B cell (primary cell): ENCODE results near the gene SEMA4G.

Source experiments
- EZH2 ChIP-seq: IDR thresholded peaks from 2 replicates; pipeline ENCODE4 v1.6.1; 2012; ENCODE audit warnings: borderline replicate concordance, low read depth, mild to moderate bottlenecking, moderate library complexity, low read length; ENCODE audit not compliant: insufficient read depth, poor library complexity, severe bottlenecking
- TF ChIP-seq, protein P1 (sequence below): fragments of 200-600 bp; IDR thresholded peaks from one replicate; pipeline ENCODE4 v1.8.0; 2022; ENCODE audit warnings: antibody characterized with exemption, mild to moderate bottlenecking

DNA sequence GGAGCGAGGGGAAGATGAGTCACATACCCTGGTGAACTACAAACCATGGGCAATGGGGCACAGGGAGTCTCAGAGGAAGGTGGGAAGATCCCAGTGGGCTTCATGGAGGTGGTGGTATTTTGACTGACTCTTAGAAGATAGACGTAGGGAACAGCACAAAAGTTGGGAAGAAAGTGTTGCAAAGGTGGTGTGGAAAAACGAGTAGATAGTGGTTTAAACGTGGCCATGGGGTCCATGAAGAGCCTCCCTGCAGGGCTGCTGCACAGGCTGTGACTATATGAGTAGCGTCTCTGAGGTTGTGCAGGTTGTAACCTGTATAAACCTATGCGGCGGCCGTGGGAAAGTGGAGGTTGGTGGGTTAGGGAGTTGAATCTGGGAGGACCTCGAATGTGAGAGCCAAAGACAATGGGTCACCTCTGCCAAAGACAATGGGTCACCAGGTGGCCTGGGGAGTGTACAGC is 44.1 kb downstream of the SEMA4G start:
- TF ChIP-seq, protein P1, sequence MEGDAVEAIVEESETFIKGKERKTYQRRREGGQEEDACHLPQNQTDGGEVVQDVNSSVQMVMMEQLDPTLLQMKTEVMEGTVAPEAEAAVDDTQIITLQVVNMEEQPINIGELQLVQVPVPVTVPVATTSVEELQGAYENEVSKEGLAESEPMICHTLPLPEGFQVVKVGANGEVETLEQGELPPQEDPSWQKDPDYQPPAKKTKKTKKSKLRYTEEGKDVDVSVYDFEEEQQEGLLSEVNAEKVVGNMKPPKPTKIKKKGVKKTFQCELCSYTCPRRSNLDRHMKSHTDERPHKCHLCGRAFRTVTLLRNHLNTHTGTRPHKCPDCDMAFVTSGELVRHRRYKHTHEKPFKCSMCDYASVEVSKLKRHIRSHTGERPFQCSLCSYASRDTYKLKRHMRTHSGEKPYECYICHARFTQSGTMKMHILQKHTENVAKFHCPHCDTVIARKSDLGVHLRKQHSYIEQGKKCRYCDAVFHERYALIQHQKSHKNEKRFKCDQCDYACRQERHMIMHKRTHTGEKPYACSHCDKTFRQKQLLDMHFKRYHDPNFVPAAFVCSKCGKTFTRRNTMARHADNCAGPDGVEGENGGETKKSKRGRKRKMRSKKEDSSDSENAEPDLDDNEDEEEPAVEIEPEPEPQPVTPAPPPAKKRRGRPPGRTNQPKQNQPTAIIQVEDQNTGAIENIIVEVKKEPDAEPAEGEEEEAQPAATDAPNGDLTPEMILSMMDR, result no peak
- TF ChIP-seq EZH2, result no peak
